Erythroblast (primary cell): Measurements from ENCODE around the gene TNFRSF13B.
"Not testable (repeated sequence)": the region's sequence is repeated elsewhere in the genome, so short reads cannot be mapped to it uniquely, and the experiment has no call there.

Experiments used
- DNase-seq, 2 experiments: peaks; one replicate each; lab custom pipeline; 2025; lab: John Stamatoyannopoulos, UW
- GATA1 ChIP-seq: IDR thresholded peaks from 2 replicates; pipeline ENCODE4 v1.6.1; 2011; ENCODE audit warnings: low read depth, mild to moderate bottlenecking, control low read depth, low read length, moderate library complexity
- POLR2A ChIP-seq: IDR thresholded peaks from 2 replicates; pipeline ENCODE4 v1.6.1; 2011; ENCODE audit warnings: mild to moderate bottlenecking, low read length

TNFRSF13B gene

DNA sequence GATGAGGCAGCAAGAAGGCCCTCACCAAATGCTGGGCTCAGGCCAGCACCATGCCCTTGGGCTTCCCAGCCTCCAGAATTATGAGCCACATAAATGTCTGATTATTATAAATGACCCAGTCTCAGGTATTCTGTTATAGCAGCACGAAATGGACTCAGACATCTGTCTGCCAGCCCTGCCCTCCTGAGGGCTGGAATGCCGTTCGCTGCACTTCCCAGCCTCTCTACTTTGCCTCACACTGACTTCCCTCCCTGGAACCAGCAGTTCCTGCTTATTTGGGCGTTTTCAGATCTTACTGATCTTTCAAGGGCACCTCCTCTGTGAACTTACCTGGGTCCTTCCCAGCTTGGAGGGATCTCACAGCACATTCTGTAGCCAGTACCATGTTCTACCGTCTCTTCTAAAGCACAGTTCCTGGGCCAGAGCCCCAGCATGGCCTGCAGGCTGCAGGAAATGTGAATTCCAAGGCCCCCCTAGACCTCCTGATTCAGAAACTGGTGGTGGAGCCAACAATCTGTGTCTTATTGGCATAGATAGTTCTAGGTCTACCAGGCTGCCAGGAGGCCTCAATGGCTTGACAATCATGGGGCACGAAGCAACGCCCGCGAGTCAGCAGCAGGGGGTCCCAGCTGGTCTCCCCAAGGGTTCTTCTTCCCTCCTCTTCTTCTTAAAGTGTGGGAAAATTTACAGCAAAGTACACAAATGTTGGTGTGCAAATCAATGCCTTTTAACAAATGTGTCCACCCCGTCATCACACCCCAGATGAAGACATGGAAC lies 36.9 kb upstream of the TNFRSF13B start:
- not testable (repeated sequence) for DNase-seq

DNA sequence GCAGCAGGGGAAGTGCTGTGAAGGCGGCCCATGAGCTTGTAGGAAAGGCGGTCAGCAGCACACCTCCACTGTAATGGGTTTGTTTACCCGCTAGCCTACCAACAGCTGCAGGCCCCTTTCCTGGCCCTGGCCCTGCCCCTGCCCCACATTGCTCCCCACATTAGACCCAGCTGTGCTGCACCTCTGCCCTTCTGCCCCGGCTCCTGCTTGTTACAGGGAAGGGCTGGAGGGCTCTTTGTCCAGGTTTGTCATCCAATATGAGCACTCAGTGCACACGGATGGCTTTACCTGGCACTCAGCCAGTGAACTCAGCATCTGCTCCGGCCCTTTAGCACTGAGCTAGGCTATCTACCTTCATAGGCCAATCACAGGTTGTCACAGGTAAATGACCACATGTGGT lies 36.0 kb upstream of the TNFRSF13B start:
- not testable (repeated sequence) for DNase-seq

DNA sequence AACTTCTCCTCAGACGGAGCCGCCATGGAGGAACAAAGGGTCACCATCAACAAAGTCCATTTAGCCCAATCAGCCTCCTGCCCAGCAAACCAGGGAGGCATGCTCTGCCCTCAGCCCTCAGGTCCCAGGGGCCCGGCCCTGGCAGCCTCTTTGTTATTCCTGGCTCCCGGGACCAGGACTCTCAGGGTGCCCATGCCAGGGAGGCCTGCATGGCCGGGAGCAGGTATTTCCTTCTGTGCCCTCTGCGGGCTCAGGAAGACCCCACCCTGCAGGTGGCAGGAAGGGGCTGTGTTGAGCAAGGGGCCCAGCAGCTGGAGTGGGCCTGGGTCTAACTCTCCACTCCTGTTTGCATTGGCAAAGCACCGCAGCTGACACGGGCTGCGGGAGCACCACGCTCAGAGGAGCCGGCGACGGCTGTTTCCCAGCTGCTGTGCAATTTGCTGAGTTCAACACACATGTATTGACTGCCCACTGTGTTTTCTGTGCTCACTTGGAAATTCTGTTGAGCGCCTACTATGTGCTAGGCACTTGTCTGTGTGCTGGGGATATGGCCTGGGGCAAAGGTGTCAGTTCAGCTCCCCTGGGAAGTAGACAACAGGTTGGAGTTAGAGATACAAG lies 33.2 kb upstream of the TNFRSF13B start:
- DNase-seq: not testable (repeated sequence)

DNA sequence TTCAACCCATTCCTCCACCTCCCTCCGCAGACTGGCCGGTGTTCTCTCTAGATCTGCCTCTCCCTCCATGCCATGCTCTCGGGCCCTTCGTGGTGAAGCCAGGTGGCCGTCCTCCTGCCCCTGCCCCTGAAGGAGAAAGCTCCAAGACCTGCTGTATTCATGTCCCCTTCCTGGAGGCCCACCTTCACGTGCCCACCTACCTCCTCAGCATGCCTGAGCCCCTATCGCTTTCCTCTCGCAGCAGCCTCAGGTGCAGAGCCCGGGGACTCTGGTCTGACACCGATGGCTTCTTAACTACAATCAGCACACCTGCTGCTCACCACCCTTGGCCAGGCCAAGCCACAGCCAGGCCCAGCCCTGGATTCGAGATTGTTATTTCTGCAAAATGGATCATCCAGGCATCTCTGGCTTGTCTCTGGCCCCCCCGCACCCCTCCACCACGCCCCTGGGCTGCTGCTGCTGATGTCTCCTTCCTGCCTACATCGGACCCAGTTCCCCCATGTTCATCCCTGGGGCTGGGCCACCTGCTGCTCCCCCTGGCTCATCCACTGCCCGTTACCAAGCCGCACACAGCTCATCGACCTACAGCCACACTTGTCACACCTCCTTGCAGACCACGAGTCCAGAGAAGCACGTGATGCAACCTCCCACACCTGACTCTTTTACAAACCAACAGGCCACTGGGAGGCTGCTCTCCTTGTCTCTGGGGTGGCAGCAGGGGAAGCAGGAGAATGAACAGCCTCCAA lies 32.5 kb upstream of the TNFRSF13B start:
- TF ChIP-seq GATA1: no peak
- DNase-seq: no peak

DNA sequence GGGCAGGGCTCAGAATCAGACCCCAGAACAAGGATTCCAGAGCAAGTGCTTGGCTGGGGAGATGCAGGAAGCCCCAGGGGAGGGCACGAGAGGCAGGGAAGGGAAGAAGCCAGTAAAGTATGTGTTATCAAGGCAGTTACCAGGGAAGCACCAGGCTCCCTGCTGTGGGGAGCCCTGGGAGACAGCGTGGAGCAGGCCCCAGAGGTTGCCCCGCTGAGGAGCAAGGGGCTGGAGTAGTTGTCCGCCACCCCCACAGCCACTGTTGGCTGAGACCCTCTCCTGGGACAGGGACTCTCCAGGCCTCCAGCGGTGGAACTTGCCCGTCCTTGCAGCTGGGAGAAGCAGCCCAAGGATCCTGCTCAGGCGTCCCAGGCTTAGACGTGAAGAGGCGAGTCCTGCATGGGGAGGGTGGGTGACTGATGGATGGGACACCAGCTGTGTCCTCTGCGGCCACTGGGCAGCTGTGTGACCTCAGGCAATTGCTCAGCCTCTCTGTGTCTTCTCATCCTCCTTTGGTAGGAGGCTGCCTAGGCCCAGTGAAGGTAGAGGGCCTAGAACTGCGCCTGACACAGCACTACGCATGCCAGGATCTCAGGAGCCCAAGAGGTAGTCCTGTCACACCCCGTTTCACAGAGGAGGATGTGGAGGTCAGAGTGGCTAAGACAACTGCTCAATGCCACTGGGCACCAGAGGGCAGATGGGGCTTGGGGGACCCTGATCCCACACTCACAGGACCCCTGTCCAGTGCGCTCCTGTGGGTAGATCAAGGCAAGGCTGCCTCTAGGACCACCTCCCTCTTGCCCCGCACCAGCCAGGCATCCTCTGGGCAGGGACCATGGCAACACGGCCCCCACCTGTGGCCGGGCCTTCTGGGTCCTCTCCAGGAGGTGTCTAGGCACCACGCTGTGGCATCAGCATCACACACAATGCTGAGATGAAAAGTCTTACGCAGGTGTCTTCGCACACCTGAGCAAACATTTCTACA lies 31.1 kb upstream of the TNFRSF13B start:
- not testable (repeated sequence) for DNase-seq

DNA sequence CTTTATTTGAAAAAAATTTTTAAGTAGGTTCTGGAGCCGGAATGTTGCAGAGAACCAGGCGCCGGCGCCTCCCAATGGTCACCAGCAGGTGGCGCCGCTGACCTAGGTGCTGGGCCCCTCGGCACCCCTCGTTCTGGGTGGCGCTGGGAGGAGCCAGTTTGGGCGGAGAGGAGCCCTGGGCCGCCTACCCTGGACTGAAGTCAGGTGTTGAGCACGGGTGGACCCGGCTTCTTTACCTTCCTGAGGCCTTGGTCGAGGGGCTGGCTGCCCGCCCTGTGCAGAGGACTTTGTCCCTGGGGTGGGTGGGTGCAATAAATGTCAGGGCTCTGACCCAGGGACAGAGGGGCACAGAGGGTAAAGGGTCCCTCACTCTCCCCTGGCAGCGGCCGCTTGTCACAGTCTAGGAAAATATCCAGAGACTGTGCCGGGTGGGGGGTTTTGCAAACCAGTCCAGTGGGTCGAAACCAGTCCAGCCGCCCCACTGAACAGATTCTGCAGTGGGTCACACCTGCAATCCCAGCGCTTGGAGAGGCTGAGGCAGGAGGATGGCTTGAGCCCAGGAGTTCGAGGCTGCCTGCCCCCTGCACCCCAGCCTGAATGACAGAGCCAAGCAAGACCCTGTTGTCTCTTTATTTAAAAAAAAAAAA lies 30.1 kb upstream of the TNFRSF13B start:
- peak; percentile 75 to 86 for DNase-seq
- TF ChIP-seq POLR2A (no peak), GATA1 (no peak)

DNA sequence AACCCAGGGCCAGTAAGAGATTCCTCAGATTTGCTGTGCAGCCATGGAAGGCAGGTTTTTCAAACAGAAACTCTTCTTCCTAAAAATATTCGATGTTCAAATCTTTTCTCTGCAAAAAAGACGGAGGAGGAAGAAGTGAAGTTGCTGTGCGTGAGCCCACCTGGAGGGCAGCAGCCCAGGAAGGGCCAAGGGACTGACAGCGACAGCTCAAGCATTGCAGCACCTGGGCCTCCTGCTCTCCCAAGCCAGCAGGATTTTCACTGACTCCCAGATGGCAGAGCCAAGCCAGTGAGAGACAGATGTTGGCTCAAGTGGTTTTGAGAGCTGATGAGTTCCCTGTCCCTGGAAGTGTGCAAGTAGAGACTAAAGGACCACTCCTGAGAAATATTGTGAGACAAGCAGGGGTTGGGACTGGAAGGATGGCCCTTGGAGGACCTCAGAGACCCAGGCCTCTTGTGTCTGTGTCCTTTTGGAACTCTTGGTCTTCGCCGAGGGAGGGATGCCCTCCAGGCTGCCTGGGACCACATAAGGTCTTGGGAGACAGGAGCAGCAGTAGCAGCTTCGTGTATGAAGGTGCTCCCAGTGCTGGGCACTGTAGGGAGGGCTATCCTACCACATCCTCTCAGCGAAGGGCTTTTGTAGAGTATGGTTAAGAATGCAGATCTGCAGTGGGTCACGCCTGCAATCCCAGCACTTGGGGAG lies 29.3 kb upstream of the TNFRSF13B start:
- no peak for DNase-seq
- TF ChIP-seq POLR2A: no peak

DNA sequence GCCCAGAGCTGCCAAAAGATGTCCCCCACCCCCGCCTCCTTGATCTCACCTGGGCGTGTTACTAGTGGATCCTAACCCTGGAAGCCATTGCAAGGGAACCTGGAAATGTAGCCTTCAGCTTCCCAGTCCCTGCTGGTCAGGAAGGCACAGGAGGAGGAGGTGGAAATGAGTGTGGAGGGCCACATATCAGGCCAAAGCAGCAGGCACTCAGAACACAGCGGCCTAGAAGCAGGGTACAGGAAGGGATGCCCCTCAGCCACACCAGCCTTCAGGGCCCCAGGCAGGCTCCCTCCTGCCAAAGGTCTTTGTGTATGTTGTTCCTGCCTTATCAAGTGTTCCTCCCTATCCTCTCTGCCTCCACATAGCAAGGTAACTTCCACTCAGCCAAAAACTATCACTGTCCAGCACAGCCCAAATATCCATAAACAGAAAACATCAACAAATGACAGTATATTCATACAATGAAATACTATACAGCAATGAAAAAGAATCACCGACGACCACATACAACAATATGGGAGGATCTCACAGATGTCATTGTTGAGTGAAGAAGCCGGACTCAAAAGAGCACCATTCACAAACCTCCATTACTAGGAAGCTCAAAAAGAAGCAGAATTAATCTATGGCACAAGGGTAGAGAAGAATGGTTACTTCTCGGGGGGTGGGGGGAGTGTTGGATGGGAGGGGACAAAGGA lies 28.2 kb upstream of the TNFRSF13B start:
- DNase-seq: no peak
- TF ChIP-seq GATA1 (no peak), POLR2A (no peak)

DNA sequence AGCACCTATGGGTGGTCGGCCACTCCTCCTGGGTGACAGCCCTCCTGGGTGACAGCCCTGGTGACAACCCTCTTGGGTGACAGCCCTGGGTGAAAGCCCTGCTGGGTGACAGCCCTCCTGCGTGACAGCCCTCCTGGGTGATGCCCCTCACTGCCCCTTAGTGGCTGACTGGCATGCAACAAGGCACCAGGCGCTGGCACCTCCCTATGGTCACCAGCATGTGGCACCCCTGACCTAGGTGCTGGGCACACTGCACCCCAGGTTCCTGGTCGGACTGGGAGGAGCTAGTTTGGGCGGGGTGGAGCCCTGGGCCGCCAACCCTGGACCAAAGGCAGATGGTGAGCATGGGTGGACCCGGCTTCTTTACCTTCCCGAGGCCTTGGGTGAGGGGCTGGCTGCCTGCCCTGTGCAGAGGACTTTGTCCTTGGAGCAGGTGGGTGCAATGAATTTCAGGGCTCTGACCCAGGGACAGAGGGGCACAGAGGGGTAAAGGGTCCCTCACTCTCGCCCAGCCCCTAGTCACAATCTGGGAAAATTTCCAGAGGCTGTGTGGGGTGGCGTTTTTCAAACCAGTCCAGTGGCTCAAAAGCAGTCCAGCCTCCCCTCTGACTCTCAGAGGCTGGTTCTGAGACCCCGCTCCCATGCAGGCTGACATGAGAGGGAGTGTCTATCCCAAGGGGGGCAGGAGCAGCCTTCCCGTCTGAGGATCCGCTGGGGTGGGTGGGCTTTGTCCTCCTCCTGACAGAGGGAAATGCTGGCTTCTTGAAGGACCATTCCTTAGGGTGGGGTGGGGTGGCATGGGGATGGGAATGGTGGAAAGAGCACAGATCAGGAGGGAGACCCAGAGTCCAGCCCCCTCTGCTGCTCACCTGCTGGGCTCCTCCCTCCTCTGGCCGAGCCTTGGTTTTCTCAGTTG lies 25.9 kb upstream of the TNFRSF13B start:
- DNase-seq: no peak
- no peak for TF ChIP-seq GATA1
- TF ChIP-seq POLR2A: no peak

DNA sequence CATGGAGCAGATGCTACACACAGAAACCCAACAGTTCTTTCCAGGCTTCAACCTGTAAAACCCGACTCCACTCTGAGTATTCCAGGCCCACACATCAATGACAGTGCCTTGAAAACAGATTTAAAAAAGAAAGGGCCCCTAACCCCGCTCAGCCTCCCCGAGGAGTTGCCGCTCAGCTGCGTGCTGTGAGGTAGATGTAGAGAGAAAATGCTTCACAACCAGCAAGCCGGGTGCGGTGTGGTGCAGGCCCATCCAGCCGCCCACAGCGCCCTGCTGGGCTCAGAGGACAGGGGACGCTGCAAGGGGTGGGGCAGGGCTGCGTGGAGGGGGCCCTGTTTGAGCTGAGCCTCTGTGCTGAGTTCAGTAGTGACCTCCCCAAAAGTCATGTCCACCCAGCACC lies 24.8 kb upstream of the TNFRSF13B start:
- DNase-seq: not testable (repeated sequence)

DNA sequence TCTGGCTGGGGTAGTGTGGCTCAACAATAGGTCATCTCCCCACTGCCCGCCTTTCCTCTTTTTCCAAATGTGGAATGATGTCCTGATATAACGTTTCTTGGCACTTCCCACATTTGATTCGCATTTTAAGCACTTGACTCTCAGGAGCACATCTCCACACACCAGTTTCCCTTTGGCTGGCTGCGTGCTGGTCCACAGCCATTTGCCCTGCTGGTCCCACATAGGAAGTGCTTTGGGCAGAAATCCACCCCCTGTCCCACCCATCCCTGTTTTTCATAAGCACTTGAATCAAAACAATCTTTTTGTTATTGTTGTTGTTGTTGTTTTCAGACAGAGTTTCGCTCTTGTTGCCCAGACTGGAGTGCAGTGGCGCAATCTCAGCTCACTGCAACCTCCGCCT lies 24.0 kb upstream of the TNFRSF13B start:
- no peak for DNase-seq
- TF ChIP-seq GATA1 (no peak), POLR2A (no peak)

DNA sequence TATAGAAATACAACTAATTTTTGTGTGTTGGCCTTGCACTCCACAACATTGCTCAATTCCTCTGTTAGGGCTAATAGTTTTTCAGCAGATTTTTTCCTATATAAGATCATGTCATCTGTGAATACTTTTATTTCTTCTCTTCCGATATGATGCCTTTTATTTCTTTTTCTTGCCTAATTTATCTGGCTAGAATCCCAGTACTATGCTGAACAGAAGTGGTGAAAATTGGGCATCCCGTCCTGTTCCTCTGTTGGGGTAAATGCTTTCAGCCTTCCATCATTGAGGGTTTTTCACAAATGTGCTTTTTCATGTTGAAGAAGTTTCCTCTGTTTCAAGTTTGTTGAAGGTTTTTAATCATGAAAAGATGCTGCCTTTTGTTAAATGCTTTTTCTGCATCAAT lies 22.7 kb upstream of the TNFRSF13B start:
- TF ChIP-seq POLR2A (no peak), GATA1 (no peak)
- no peak for DNase-seq
